ENCODE data around the gene RAB44. TPM values are rescaled to one million over a fixed set of nuclear protein-coding genes. Genes with fewer than 3 reads are reported as not detected.

Gene RAB44
- total and polyA plus RNA-seq, 7 donors: 0.01 to 0.06 TPM; not detected in 5

- Histone ChIP-seq H3K4me3 (no peak overlapping the region), H3K27ac (no peak overlapping the region), H3K36me3 (ENCODE audit: insufficient read depth in 1 of 2, low read depth in 1 of 2) (no peaks in the 10 kb centered on the region), H3K4me1 (no peaks in the 10 kb centered on the region), H3K27me3 (ENCODE audit: insufficient read depth in 3 of 3, low read length in 2 of 3) (no peaks in the 10 kb centered on the region), H3K9me3 (no peaks in the 10 kb centered on the region)
- no peak for ATAC-seq
- TF ChIP-seq, protein P1, sequence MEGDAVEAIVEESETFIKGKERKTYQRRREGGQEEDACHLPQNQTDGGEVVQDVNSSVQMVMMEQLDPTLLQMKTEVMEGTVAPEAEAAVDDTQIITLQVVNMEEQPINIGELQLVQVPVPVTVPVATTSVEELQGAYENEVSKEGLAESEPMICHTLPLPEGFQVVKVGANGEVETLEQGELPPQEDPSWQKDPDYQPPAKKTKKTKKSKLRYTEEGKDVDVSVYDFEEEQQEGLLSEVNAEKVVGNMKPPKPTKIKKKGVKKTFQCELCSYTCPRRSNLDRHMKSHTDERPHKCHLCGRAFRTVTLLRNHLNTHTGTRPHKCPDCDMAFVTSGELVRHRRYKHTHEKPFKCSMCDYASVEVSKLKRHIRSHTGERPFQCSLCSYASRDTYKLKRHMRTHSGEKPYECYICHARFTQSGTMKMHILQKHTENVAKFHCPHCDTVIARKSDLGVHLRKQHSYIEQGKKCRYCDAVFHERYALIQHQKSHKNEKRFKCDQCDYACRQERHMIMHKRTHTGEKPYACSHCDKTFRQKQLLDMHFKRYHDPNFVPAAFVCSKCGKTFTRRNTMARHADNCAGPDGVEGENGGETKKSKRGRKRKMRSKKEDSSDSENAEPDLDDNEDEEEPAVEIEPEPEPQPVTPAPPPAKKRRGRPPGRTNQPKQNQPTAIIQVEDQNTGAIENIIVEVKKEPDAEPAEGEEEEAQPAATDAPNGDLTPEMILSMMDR (IDR thresholded peaks at IDR 0.05): no peak
- no peak for DNase-seq
- 96% methylated on average over 11 of the region's 11 CpGs for WGBS, 3 donors
- intact Hi-C loops (cut with DNase I): loop anchor here (10.0 kb wide), 3 partner anchors 223 to 443 kb away; partner anchors contain the start of genes MTCH1 (in 1 of the 2) and PIM1 (in 1 of the 2)
Observed at GRCh38 chr6:36762123-36762522, 64.5 kb downstream of the RAB44 start.

DNA sequence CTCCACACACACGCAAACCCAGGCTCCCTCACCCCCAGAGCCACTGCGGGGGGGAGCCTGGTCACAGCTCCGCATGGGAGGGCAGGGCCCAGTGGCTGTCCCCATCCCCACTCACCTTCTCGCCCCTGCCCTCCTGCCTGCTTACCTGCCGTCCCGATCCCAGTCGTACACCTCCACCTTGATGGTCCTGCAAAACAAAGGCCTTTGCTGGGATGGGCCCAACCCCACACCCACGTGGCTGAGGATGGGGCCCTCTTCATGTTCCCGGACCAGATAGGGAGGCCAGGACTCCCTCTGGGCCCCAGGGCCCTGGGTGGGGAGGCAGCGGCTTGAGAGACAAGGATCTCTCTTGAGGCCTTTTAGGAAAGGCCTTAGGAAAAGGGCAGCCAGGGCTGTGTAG is 67.6 kb downstream of the RAB44 start:
- no peaks in the 10 kb centered on the region for H3K27me3 ChIP-seq (ENCODE audit: insufficient read depth in 3 of 3, low read length in 2 of 3)
- DNase-seq: peak in 1 of 2 donors; percentile 32
- H3K36me3 ChIP-seq (ENCODE audit: insufficient read depth in 1 of 2, low read depth in 1 of 2): no peaks in the 10 kb centered on the region
- no peak overlapping the region for H3K27ac ChIP-seq
- TF ChIP-seq, protein P1 (IDR thresholded peaks at IDR 0.05): no peak
- H3K4me3 ChIP-seq: no peak overlapping the region
- no peaks in the 10 kb centered on the region for H3K9me3 ChIP-seq
- 75 to 83% (median 75%) methylated on average over 10 of the region's 10 CpGs for WGBS, 3 donors
- intact Hi-C loops (cut with DNase I): loop anchor here (2.0 to 10.0 kb wide), 6 partner anchors 86 to 452 kb away; partner anchors contain the start of genes MTCH1 (in 1 of the 2) and PIM1 (in 1 of the 2)
- peaks cover 19% of the 10 kb centered on the region for H3K4me1 ChIP-seq
- no peak for ATAC-seq

- WGBS, 3 donors: 25 to 41% (median 32%) methylated on average over 17 of the region's 17 CpGs
- H3K27ac ChIP-seq: no peak overlapping the region
- no peaks in the 10 kb centered on the region for H3K36me3 ChIP-seq (ENCODE audit: insufficient read depth in 1 of 2, low read depth in 1 of 2)
- no peaks in the 10 kb centered on the region for H3K9me3 ChIP-seq
- H3K4me1 ChIP-seq: peaks cover 19% of the 10 kb centered on the region
- ATAC-seq (peak; percentile 64 to 86 (median 68)), DNase-seq (peak; percentile 81 to 89)
- intact Hi-C loops (cut with DNase I): loop anchor here (1.0 to 10.0 kb wide), 8 partner anchors 85 to 452 kb away; partner anchors contain the start of genes MTCH1 (in 1 of the 2) and PIM1 (in 1 of the 2)
- TF ChIP-seq, protein P1 (IDR thresholded peaks at IDR 0.05): peak; percentile 89
- H3K4me3 ChIP-seq: no peak overlapping the region
- H3K27me3 ChIP-seq (ENCODE audit: insufficient read depth in 3 of 3, low read length in 2 of 3): no peaks in the 10 kb centered on the region
Observed at GRCh38 chr6:36765594-36766398, 68.2 kb downstream of the RAB44 start.

- peak in 1 of 2 donors; percentile 25 for DNase-seq
- Histone ChIP-seq H3K4me3 (no peak overlapping the region), H3K9me3 (no peaks in the 10 kb centered on the region), H3K36me3 (ENCODE audit: insufficient read depth in 1 of 2, low read depth in 1 of 2) (no peaks in the 10 kb centered on the region), H3K27ac (no peak overlapping the region), H3K27me3 (ENCODE audit: insufficient read depth in 3 of 3, low read length in 2 of 3) (no peaks in the 10 kb centered on the region), H3K4me1 (peaks cover 19% of the 10 kb centered on the region)
- 78 to 86% (median 82%) methylated on average over 10 of the region's 10 CpGs for WGBS, 3 donors
- TF ChIP-seq, protein P1 (IDR thresholded peaks at IDR 0.05): no peak
- intact Hi-C loops (cut with DNase I): loop anchor here (1.0 to 10.0 kb wide), 7 partner anchors 85 to 451 kb away; partner anchors contain the start of genes MTCH1 (in 1 of the 2) and PIM1 (in 1 of the 2)
- ATAC-seq: no peak
Observed at GRCh38 chr6:36766399-36766945, 68.8 kb downstream of the RAB44 start.

All from psoas muscle (tissue), 8 donors.